OCI-LY1 (cell line): ENCODE data around the gene C6.

ENCODE experiments used
- H2AFZ ChIP-seq: fragments of 200-600 bp; sonication (generic), shearing (Covaris generic); 2 replicates; pipeline ENCODE4 v1.6.0; 2014; ENCODE audit warnings: antibody characterized with exemption, mild to moderate bottlenecking, low read length
- H3F3A ChIP-seq: fragments of 200-600 bp; sonication (generic), shearing (Covaris generic); 2 replicates; pipeline ENCODE4 v1.6.0; 2014; ENCODE audit warnings: mild to moderate bottlenecking, antibody characterized with exemption, low read length, moderate library complexity; ENCODE audit not compliant: insufficient read depth
- H3K27ac ChIP-seq: fragments of 200-600 bp; sonication (generic); 2 replicates; pipeline ENCODE4 v1.5.1; 2014; ENCODE audit warnings: low read length, mixed run types, mild to moderate bottlenecking, low read depth; ENCODE audit not compliant: poor library complexity, severe bottlenecking
- H3K27me3 ChIP-seq: fragments of 200-600 bp; sonication (generic); 2 replicates; pipeline ENCODE4 v1.6.0; 2014; ENCODE audit warnings: antibody characterized with exemption, mild to moderate bottlenecking, low read length, moderate library complexity; ENCODE audit not compliant: insufficient read depth
- H3K36me3 ChIP-seq: fragments of 200-600 bp; sonication (generic); 2 replicates; pipeline ENCODE4 v1.6.1; 2014; ENCODE audit warnings: mild to moderate bottlenecking, antibody characterized with exemption, low read length, moderate library complexity, mixed read lengths; ENCODE audit not compliant: insufficient read depth
- H3K4me1 ChIP-seq: fragments of 200-600 bp; sonication (generic); 2 replicates; pipeline ENCODE4 v1.5.1; 2014; ENCODE audit warnings: mild to moderate bottlenecking, low read length, moderate library complexity; ENCODE audit not compliant: insufficient read depth, severe bottlenecking
- H3K4me2 ChIP-seq: fragments of 200-600 bp; sonication (generic), shearing (Covaris generic); 2 replicates; pipeline ENCODE4 v1.6.1; 2014; ENCODE audit warnings: low read length
- H3K4me3 ChIP-seq: fragments of 200-600 bp; sonication (generic); 2 replicates; pipeline ENCODE4 v1.5.1; 2014; ENCODE audit warnings: low read length, low read depth, mild to moderate bottlenecking, mixed read lengths; ENCODE audit not compliant: poor library complexity, severe bottlenecking
- H3K79me2 ChIP-seq: fragments of 200-600 bp; shearing (Covaris generic); 2 replicates; pipeline ENCODE4 v1.6.1; 2016; ENCODE audit warnings: mixed run types, low read length, mixed read lengths; ENCODE audit not compliant: insufficient read depth
- H3K9ac ChIP-seq: fragments of 200-600 bp; sonication (generic), shearing (Covaris generic); 2 replicates; pipeline ENCODE4 v1.6.1; 2014; ENCODE audit warnings: mild to moderate bottlenecking, low read length, mixed read lengths
- H3K9me2 ChIP-seq: fragments of 200-600 bp; sonication (generic), shearing (Covaris generic); 2 replicates; pipeline ENCODE4 v1.6.1; 2014; ENCODE audit warnings: low read depth, mild to moderate bottlenecking, low read length, mixed read lengths
- H3K9me3 ChIP-seq: fragments of 200-600 bp; shearing (Covaris generic); 2 replicates; pipeline ENCODE4 v1.6.1; 2014; ENCODE audit warnings: low read length, mixed read lengths
- H4K20me1 ChIP-seq: fragments of 200-600 bp; sonication (generic), shearing (Covaris generic); 2 replicates; pipeline ENCODE4 v1.6.0; 2016; ENCODE audit warnings: mild to moderate bottlenecking, low read length; ENCODE audit not compliant: insufficient read depth
- CTCF ChIP-seq: fragments of 200-600 bp; sonication (generic), shearing (Covaris generic); IDR thresholded peaks from 2 replicates; pipeline ENCODE4 v1.5.1; 2017; ENCODE audit warnings: mild to moderate bottlenecking, antibody characterized with exemption, low read length, moderate library complexity, mixed read lengths
- EZH2 ChIP-seq: fragments of 200-600 bp; sonication (generic), shearing (Covaris generic); IDR thresholded peaks from 2 replicates; pipeline ENCODE4 v1.8.0; 2017; ENCODE audit warnings: borderline replicate concordance, mixed run types, mild to moderate bottlenecking, antibody characterized with exemption, low read length, moderate library complexity, mixed read lengths

Gene C6

DNA sequence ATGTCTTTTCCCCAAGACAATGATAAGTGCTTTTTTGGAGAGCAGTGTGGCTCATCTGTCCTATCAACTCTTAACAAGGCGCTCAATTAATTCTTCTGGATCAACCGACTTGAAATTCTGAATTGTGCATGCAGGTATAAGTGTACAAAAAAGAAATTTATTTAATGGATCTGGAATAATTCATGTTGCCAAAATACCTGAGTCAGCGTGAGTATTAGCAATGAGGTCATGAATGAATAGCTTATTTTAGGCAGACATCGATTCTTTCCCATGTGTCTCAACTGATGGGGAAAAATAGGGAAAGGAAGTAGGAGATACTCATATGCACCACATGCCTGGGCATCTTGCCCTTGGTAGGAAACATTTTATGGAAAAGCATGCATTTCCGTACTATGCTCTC, 68.0 kb downstream of the C6 start:
- no peak overlapping the region for H3K4me3 ChIP-seq
- H3K4me1 ChIP-seq, result no peaks in the 10 kb centered on the region
- H2AFZ ChIP-seq, result no peak overlapping the region
- no peaks in the 10 kb centered on the region for H3K79me2 ChIP-seq
- H3K36me3 ChIP-seq, result no peaks in the 10 kb centered on the region
- H3K9me3 ChIP-seq, result no peaks in the 10 kb centered on the region
- no peaks in the 10 kb centered on the region for H3K9me2 ChIP-seq
- H3F3A ChIP-seq, result no peaks in the 10 kb centered on the region
- H3K9ac ChIP-seq, result no peak overlapping the region
- H4K20me1 ChIP-seq, result no peaks in the 10 kb centered on the region
- H3K27me3 ChIP-seq, result no peaks in the 10 kb centered on the region
- H3K27ac ChIP-seq, result no peak overlapping the region
- no peak overlapping the region for H3K4me2 ChIP-seq
- no peak for TF ChIP-seq CTCF
- TF ChIP-seq EZH2, result no peak

- H3K36me3 ChIP-seq, result no peaks in the 10 kb centered on the region
- H3F3A ChIP-seq, result no peaks in the 10 kb centered on the region
- no peaks in the 10 kb centered on the region for H4K20me1 ChIP-seq
- no peak overlapping the region for H3K4me2 ChIP-seq
- H2AFZ ChIP-seq, result no peak overlapping the region
- H3K79me2 ChIP-seq, result no peaks in the 10 kb centered on the region
- no peaks in the 10 kb centered on the region for H3K4me1 ChIP-seq
- H3K27ac ChIP-seq, result no peak overlapping the region
- TF ChIP-seq EZH2 (no peak), CTCF (no peak)
- no peaks in the 10 kb centered on the region for H3K9me2 ChIP-seq
- H3K9ac ChIP-seq, result no peak overlapping the region
- no peaks in the 10 kb centered on the region for H3K27me3 ChIP-seq
- H3K9me3 ChIP-seq, result no peaks in the 10 kb centered on the region
- H3K4me3 ChIP-seq, result no peak overlapping the region
Observed at GRCh38 chr5:41143131-41143901, 70.0 kb downstream of the C6 start.

- Histone ChIP-seq H2AFZ (no peak overlapping the region), H3K79me2 (no peaks in the 10 kb centered on the region), H3K4me3 (no peak overlapping the region), H3K9me3 (no peaks in the 10 kb centered on the region), H4K20me1 (no peaks in the 10 kb centered on the region), H3K27me3 (no peaks in the 10 kb centered on the region), H3K9ac (no peak overlapping the region), H3K9me2 (no peaks in the 10 kb centered on the region), H3K4me1 (no peaks in the 10 kb centered on the region), H3K36me3 (no peaks in the 10 kb centered on the region), H3K27ac (no peak overlapping the region), H3F3A (no peaks in the 10 kb centered on the region), H3K4me2 (no peak overlapping the region)
- TF ChIP-seq EZH2 (no peak), CTCF (no peak)
Observed at GRCh38 chr5:41127967-41128690, 85.2 kb downstream of the C6 start.
